GM18868 (cell line): ENCODE results near the gene CD82.
A peak's percentile ranks its signal among the peaks of the same experiment; 100 is the strongest.

Experiments
- ATAC-seq: cut with Tn5 transposase; IDR thresholded peaks from one replicate; pipeline ENCODE4 v1.9.1; 2021; ENCODE audit warnings: mild to moderate bottlenecking, moderate library complexity; ENCODE audit not compliant: unreplicated experiment

Gene CD82

GRCh38 chr11:44614281-44614775, 48.9 kb downstream of the CD82 start:
- ATAC-seq, result no peak

DNA sequence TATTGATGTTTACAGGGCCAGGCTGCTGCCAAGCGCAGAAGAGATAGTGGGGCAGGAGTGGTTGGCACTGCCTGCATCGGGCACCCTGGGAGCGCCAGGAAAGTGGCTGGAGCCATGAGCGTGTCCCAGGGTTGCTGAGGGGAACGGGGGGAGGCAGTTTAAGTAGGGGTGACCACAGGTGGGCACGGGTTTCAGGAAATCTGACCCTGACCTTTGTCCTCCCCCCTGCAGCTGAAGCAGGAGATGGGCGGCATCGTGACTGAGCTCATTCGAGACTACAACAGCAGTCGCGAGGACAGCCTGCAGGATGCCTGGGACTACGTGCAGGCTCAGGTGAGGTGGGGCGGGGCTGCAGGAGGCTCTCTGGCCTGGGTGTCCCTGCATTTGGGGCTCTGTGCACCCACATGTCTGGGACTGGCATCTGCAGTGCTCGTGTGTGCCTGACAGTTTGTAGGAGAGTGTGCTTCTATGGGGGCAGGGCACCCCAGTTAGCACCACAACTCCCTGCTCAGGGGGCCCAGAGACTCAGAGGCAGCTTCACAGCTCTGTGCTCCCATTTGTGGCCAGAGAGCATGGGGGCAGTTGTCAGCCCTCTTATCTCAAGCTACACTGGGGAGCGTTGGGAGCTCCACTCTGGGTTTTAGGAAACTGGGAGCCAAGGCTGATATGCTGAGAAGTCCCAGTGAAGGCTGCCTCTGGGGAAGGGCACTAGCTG, 49.7 kb downstream of the CD82 start:
- ATAC-seq, result no peak

DNA sequence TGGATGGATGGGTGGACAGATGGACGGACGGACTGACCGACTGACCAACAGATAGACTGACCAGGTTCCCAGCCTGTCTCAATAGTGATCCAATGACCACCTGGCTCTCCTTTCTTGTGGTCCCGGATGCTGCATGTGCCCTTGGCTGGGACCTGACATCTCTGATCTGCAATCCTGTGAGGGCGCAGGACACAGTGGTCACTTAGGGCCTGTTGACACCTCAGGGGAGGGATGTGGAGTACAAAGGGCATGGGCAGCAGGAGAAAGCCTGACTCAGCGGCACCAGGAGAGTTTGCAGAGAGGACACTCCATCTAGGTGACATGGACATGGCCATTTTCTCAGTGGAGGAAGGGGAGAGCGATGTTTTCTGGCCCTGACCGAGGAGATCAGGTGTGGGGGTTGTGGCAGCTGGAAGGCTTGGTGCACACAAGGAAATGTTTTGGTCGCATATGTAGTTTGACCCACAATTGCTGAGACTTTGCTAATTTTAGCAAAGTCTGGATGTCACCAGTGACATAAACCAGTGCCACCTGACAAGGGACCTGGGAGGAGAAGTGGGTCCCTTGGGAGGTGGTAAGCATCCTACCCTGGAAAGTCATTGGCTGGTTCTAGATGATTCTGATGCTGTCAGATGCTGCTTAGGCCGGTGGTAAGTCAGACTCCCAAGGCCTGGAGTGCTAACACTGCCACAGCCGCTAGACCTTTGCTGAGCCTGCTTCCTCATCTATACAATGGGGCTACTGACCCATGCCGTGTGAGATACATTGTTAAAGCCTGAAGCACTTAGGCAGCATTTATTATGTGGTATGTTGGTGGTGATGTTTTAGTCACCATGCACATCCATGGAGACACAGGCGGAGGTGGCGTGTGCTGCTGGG, 50.7 kb downstream of the CD82 start:
- ATAC-seq, result no peak

DNA sequence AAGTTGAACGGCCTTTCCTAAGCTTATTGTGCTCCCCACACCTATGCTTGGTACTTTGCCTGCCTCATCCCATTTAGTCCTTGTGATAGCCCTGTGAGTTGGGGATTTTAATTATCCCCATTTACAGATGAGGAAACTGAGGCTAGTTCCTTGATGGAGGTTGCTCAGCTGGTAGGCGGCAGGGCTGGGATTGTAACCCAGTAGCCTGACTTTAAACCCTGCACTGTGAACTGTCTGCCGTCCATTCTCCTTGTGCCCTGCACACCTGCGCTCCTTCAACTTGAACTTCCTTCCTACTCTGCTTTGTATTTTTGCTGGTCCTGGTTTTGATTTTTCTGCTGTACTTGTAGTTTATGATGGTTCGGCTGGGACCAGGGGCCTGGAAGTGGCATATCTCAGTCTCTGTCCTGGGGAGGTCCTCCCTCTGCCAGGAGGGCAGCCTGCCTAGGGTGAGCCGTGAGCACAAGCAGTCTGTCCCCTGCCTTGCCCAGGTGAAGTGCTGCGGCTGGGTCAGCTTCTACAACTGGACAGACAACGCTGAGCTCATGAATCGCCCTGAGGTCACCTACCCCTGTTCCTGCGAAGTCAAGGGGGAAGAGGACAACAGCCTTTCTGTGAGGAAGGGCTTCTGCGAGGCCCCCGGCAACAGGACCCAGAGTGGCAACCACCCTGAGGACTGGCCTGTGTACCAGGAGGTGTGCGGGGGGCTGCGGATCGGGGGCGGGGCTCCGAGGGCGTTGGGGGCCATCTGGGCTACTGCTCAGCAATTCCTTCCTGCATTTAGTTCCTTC, 52.4 kb downstream of the CD82 start:
- no peak for ATAC-seq

GRCh38 chr11:44618561-44619425, 53.3 kb downstream of the CD82 start:
- no peak for ATAC-seq

DNA sequence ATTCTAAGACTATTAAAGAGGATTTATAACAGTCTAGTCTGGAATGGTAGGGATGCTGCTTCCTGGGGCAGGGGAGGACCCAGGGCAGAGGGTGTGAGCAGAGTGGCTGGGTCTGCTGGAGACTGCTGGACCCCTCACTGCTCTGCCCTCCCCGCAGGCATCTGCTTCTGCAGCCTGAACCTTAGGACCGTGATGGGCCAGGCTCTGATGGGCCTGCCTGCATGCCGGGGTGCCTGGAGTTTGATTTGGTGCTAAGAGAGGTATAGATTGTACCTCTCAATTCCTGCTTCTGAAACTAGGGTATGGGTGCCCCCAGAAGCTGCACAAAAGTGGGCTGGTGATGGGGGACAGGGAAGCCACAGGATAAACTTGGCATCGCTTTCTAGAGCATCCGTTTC, 54.9 kb downstream of the CD82 start:
- no peak for ATAC-seq

- no peak for ATAC-seq
Measured at GRCh38 chr11:44621140-44621681, 55.7 kb downstream of the CD82 start.

- ATAC-seq, result no peak
Measured at GRCh38 chr11:44621784-44622183, 56.3 kb downstream of the CD82 start.

GRCh38 chr11:44622190-44622650, 56.8 kb downstream of the CD82 start:
- no peak for ATAC-seq

- no peak for ATAC-seq
Measured at GRCh38 chr11:44622721-44623258, 57.3 kb downstream of the CD82 start.

GRCh38 chr11:44623341-44623730, 57.9 kb downstream of the CD82 start:
- ATAC-seq, result no peak

GRCh38 chr11:44623731-44624491, 58.4 kb downstream of the CD82 start:
- no peak for ATAC-seq

- no peak for ATAC-seq
Measured at GRCh38 chr11:44624761-44625221, 59.3 kb downstream of the CD82 start.

- no peak for ATAC-seq
Measured at GRCh38 chr11:44625759-44626523, 60.5 kb downstream of the CD82 start.

DNA sequence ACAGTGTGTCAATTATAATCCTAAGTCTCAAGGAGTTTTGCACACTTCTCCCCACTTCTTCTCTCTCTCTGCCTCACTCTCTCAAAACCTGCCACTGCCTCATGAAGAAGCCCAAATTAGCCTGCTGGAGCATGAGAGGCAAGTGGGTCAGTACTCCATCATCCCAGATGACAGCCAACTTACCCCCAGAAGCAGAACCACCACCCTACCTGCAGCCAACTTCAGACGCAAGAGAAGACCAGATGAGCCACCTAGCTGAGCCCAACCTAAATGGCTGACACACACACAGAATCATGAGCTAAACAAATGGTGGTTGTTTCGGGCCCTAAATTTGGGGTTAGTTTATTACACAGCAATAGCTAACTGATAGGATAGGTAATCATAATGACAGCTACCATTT, 61.2 kb downstream of the CD82 start:
- no peak for ATAC-seq

GRCh38 chr11:44627165-44627789, 61.8 kb downstream of the CD82 start:
- no peak for ATAC-seq

GRCh38 chr11:44627911-44628729, 62.7 kb downstream of the CD82 start:
- ATAC-seq, result peak; percentile 83
